ENCODE data around the gene RAD9A.

The RAD9A gene

DNA sequence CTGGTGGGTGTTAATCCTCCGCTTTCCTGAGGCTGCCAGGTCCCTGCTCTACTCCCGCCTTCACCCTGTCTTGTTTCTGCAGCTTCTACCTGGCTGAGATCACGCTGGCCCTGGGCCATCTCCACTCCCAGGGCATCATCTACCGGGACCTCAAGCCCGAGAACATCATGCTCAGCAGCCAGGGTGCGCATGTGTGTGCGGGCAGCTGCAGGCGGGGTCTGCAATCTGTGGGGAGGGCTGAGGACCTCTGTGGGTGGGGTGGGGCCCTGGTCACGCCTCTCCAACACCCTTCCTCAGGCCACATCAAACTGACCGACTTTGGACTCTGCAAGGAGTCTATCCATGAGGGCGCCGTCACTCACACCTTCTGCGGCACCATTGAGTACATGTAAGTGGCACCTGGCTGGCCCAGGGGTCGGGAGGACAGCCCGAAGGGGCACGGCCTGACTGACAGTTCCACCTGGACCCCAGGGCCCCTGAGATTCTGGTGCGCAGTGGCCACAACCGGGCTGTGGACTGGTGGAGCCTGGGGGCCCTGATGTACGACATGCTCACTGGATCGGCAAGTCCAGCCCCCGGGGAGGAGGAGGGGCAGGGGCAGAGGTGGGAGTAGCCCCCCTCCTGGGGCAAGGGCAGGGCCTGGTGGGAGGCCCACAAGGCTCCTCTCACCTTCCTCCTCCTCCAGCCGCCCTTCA is 41.0 kb downstream of the RAD9A start:
- Histone ChIP-seq H3K4me1 (ENCODE audit: control insufficient read depth in 5 of 5, insufficient read depth in 5 of 5, low read length in 5 of 5) (peaks cover 4 to 29% (median 19%) of the 10 kb centered on the region in 5 donors), H3K36me3 (ENCODE audit: control insufficient read depth in 5 of 5, insufficient read depth in 5 of 5, low read length in 5 of 5) (peaks cover 0 to 77% (median 54%) of the 10 kb centered on the region in 5 donors), H3K4me3 (ENCODE audit: low read depth in 1 of 5, low read length in 5 of 5) (no peak overlapping the region), H3K27ac (ENCODE audit: low read depth, low read length) (no peak overlapping the region), H3K9ac (ENCODE audit: low read length in 5 of 5) (no peak overlapping the region), H3K27me3 (ENCODE audit: control insufficient read depth in 5 of 5, insufficient read depth in 4 of 5, low read length in 5 of 5) (no peaks in the 10 kb centered on the region), H3K9me3 (ENCODE audit: control insufficient read depth in 5 of 5, low read length in 5 of 5) (no peaks in the 10 kb centered on the region)

DNA sequence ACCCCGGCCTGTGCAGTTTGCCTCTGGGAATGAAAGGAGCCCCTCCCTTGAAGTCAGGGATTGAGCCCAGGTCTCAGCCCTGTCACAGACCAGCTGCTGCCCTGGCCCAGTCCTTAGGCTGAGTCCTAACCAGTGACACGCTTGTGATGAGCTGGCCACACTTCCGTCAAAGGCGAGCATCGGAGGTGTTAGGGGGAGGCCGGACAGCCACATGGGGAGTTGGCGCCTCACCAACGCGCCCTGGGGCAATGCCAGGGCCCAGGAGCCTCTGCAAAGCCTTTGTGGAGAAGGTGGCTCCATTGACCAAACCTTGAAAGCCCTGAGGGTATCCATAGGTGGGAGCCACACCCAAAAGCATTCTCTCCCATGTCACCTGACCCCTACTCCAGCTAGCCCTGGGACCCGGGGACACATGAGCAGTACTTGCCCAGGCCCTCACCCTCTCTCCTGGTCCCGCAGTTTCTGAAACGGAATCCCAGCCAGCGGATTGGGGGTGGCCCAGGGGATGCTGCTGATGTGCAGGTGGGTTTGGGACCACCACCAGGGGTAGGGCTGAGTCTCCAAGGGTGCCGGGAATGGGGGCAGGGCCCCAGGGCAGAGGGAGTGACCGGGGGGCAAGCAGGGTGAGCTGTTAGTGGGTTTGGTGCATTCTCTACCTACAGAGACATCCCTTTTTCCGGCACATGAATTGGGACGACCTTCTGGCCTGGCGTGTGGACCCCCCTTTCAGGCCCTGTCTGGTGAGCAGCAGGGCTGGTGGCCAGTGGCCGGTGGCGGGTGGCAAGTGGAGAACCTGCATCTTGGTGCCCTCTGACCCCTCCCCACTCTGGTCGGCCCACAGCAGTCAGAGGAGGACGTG is 42.0 kb downstream of the RAD9A start:
- Histone ChIP-seq H3K4me3 (ENCODE audit: low read depth in 1 of 5, low read length in 5 of 5) (no peak overlapping the region), H3K36me3 (ENCODE audit: control insufficient read depth in 5 of 5, insufficient read depth in 5 of 5, low read length in 5 of 5) (peaks cover 0 to 85% (median 60%) of the 10 kb centered on the region in 5 donors), H3K4me1 (ENCODE audit: control insufficient read depth in 5 of 5, insufficient read depth in 5 of 5, low read length in 5 of 5) (peaks cover 4 to 22% (median 16%) of the 10 kb centered on the region in 5 donors), H3K27me3 (ENCODE audit: control insufficient read depth in 5 of 5, insufficient read depth in 4 of 5, low read length in 5 of 5) (no peaks in the 10 kb centered on the region), H3K9me3 (ENCODE audit: control insufficient read depth in 5 of 5, low read length in 5 of 5) (no peaks in the 10 kb centered on the region), H3K9ac (ENCODE audit: low read length in 5 of 5) (no peak overlapping the region), H3K27ac (ENCODE audit: low read depth, low read length) (no peak overlapping the region)

DNA sequence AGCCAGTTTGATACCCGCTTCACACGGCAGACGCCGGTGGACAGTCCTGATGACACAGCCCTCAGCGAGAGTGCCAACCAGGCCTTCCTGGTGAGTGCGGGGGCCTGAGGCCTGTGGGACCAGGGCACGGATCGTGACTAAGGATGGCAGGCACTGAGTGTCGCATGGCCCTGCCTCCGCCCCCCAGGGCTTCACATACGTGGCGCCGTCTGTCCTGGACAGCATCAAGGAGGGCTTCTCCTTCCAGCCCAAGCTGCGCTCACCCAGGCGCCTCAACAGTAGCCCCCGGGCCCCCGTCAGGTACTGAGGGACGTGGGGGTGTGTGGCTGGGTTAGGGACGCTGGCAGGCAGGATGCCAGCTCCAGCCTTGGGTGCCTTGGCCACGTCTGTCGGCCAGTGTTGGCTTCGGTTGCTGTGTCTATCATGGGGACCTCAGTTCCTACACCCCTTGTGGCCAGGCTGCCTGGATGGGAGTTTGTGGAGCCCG is 42.7 kb downstream of the RAD9A start:
- H3K36me3 ChIP-seq (ENCODE audit: control insufficient read depth in 5 of 5, insufficient read depth in 5 of 5, low read length in 5 of 5): peaks cover 0 to 87% (median 62%) of the 10 kb centered on the region in 5 donors
- no peak overlapping the region for H3K4me3 ChIP-seq (ENCODE audit: low read depth in 1 of 5, low read length in 5 of 5)
- H3K4me1 ChIP-seq (ENCODE audit: control insufficient read depth in 5 of 5, insufficient read depth in 5 of 5, low read length in 5 of 5): peaks cover 1 to 18% (median 15%) of the 10 kb centered on the region in 5 donors
- no peaks in the 10 kb centered on the region for H3K27me3 ChIP-seq (ENCODE audit: control insufficient read depth in 5 of 5, insufficient read depth in 4 of 5, low read length in 5 of 5)
- H3K9ac ChIP-seq (ENCODE audit: low read length in 5 of 5): no peak overlapping the region
- H3K9me3 ChIP-seq (ENCODE audit: control insufficient read depth in 5 of 5, low read length in 5 of 5): no peaks in the 10 kb centered on the region
- H3K27ac ChIP-seq (ENCODE audit: low read depth, low read length): no peak overlapping the region

DNA sequence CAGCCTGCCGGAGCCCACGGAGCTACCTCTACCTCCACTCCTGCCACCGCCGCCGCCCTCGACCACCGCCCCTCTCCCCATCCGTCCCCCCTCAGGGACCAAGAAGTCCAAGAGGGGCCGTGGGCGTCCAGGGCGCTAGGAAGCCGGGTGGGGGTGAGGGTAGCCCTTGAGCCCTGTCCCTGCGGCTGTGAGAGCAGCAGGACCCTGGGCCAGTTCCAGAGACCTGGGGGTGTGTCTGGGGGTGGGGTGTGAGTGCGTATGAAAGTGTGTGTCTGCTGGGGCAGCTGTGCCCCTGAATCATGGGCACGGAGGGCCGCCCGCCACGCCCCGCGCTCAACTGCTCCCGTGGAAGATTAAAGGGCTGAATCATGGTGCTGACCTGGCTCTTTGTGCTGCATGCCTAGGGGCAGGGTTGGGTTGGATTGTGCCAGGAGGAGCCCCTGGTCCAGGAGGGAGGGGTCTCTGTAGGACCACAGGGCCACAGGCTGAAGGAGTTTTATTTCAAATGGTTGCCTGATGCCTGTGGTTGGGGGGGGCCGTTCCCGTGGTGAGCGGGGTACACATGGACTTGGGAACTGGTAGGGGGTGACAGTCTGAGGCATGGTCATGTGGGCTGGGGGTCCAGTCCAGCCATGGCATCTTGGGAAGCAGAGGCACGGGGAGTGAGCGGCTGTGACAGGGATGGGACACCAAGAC is 43.4 kb downstream of the RAD9A start:
- no peak overlapping the region for H3K9ac ChIP-seq (ENCODE audit: low read length in 5 of 5)
- H3K4me3 ChIP-seq (ENCODE audit: low read depth in 1 of 5, low read length in 5 of 5): no peak overlapping the region
- H3K27me3 ChIP-seq (ENCODE audit: control insufficient read depth in 5 of 5, insufficient read depth in 4 of 5, low read length in 5 of 5): no peaks in the 10 kb centered on the region
- H3K36me3 ChIP-seq (ENCODE audit: control insufficient read depth in 5 of 5, insufficient read depth in 5 of 5, low read length in 5 of 5): peaks cover 0 to 87% (median 70%) of the 10 kb centered on the region in 5 donors
- no peaks in the 10 kb centered on the region for H3K9me3 ChIP-seq (ENCODE audit: control insufficient read depth in 5 of 5, low read length in 5 of 5)
- H3K4me1 ChIP-seq (ENCODE audit: control insufficient read depth in 5 of 5, insufficient read depth in 5 of 5, low read length in 5 of 5): peaks cover 0 to 23% (median 20%) of the 10 kb centered on the region in 5 donors
- H3K27ac ChIP-seq (ENCODE audit: low read depth, low read length): no peak overlapping the region

DNA sequence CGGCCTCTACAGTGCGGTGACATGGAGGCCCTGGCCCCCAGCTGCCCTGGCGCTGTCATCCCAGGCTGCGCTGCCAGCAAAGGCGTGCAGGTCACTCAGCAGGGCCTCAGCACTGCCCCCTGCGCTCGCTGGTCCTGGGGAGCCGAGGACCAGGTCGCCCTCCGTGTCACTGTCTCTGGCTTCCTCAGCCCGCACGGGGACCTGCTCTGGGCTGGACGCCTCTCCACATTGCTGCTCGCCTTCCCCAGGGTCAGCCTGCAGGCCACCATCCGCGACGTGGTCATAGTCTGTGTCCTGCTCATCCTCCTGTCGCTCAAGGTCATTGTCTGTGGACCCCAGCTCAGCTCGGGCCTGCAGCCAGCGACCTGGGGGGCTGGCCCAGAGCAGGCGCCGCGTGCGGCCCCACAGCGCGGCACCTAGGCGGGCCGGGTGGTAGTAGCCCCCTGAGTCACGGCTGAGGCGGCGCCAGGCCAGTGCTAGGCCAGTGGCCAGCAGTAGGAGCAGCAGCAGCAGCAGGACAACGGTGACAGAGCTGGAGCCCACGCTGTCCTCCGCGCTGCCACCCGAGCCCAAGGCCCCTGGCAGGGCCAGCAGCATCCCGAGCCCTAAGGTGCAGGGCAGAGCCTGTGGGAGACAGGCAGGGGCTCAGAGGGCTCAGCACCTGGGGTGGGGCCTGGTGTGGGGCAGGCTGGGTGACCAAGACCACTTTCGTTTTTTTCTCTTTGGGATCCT is 44.1 kb downstream of the RAD9A start:
- H3K4me1 ChIP-seq (ENCODE audit: control insufficient read depth in 5 of 5, insufficient read depth in 5 of 5, low read length in 5 of 5): peaks cover 0 to 29% (median 22%) of the 10 kb centered on the region in 5 donors

DNA sequence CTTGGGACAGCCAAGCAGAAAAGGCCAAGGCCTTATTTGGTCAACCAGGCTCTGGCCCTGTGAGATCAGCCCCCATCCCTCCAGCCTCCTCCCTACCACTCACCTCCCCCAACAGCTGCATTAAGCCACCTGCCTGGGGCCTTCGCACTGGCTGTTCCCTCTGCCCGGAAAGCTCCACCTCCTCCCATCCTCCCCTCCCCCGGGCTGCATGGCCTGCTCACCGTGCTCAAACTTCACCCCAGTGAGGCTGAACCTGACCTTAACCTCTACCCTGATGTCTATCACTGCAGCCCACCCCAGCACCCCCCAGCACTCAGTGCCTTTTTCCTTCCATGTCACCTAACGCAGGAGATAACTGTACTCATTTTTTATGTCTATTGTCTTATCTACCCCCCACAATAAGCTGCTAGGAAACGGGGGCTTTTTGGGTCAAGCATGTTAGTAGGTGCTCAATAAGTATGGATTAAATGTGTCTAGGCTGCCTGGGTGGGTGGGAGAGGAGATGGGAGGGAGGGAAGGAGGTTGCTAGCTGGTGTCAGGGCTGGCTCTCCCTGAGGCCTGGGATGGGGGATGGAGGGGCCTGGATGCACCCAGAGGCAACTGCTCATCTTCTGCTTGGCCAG is 44.8 kb downstream of the RAD9A start:
- H3K4me1 ChIP-seq (ENCODE audit: control insufficient read depth in 5 of 5, insufficient read depth in 5 of 5, low read length in 5 of 5): peaks cover 0 to 33% (median 25%) of the 10 kb centered on the region in 5 donors
- H3K9me3 ChIP-seq (ENCODE audit: control insufficient read depth in 5 of 5, low read length in 5 of 5): no peaks in the 10 kb centered on the region
- no peaks in the 10 kb centered on the region for H3K27me3 ChIP-seq (ENCODE audit: control insufficient read depth in 5 of 5, insufficient read depth in 4 of 5, low read length in 5 of 5)
- H3K36me3 ChIP-seq (ENCODE audit: control insufficient read depth in 5 of 5, insufficient read depth in 5 of 5, low read length in 5 of 5): peaks cover 0 to 90% (median 79%) of the 10 kb centered on the region in 5 donors
- H3K27ac ChIP-seq (ENCODE audit: low read depth, low read length): no peak overlapping the region
- peak overlapping the region in 1 of 5 donors; percentile 34 for H3K4me3 ChIP-seq (ENCODE audit: low read depth in 1 of 5, low read length in 5 of 5)
- H3K9ac ChIP-seq (ENCODE audit: low read length in 5 of 5): no peak overlapping the region

More for the DNA sequence above, 44.1 kb downstream of the RAD9A start:
- H3K27me3 ChIP-seq (ENCODE audit: control insufficient read depth in 5 of 5, insufficient read depth in 4 of 5, low read length in 5 of 5): no peaks in the 10 kb centered on the region
- no peaks in the 10 kb centered on the region for H3K9me3 ChIP-seq (ENCODE audit: control insufficient read depth in 5 of 5, low read length in 5 of 5)
- peaks cover 0 to 89% (median 77%) of the 10 kb centered on the region in 5 donors for H3K36me3 ChIP-seq (ENCODE audit: control insufficient read depth in 5 of 5, insufficient read depth in 5 of 5, low read length in 5 of 5)
- peak overlapping the region in 1 of 5 donors; percentile 11 for H3K4me3 ChIP-seq (ENCODE audit: low read depth in 1 of 5, low read length in 5 of 5)
- no peak overlapping the region for H3K27ac ChIP-seq (ENCODE audit: low read depth, low read length)
- H3K9ac ChIP-seq (ENCODE audit: low read length in 5 of 5): no peak overlapping the region

DNA sequence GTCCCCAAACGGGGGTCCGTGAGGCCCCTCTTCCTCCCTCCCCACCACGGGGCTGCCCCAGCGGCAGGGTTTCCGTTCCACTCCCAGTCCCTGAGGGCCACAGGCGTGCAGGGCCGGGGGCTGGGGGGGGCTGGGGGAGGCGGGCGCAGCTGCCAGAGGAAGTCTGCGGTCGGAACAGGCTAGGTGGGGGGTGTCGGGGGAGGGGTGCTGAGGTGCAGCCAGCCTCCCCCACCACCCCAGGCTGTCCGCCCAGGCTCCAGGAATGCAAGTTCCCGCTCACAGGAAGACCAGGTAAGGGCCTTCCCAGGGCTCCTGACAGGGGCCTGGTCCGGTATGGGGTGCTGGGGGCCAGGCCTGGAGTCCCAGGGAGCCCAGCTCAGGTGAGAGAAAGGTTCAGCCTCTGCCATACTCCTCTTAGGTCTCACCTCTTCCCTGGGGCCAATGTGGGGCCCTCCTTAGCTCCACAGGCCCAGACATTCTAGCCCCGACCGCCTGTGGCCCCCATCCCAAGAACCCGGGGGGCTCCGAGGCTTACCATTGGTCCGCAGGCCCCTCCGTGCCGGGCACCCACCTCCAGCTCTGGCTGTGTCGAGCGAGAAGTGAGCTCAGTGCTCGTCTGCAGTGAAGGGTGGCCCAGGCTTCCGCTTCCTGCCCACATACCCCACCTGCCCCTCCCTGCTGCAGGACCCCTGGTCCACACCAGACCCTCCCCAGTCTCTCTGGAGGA is 45.5 kb downstream of the RAD9A start, which contains the start of gene PTPRCAP:
Gene PTPRCAP, minus strand, starts transcription at position 601 of the 727 bp plus-strand sequence. Its CDS starts 63 bp downstream, at position 538.
- Histone ChIP-seq H3K4me3 (ENCODE audit: low read depth in 1 of 5, low read length in 5 of 5) (peak within 1 kb of the TSS in 2 of 5 donors; percentile 0 to 38), H3K27ac (ENCODE audit: low read depth, low read length) (no peak within 1 kb of the TSS), H3K9me3 (ENCODE audit: control insufficient read depth in 5 of 5, low read length in 5 of 5) (no peaks in the 10 kb centered on the region), H3K4me1 (ENCODE audit: control insufficient read depth in 5 of 5, insufficient read depth in 5 of 5, low read length in 5 of 5) (peaks cover 0 to 37% (median 31%) of the 10 kb centered on the region in 5 donors), H3K9ac (ENCODE audit: low read length in 5 of 5) (peak within 1 kb of the TSS in 1 of 5 donors; percentile 7), H3K27me3 (ENCODE audit: control insufficient read depth in 5 of 5, insufficient read depth in 4 of 5, low read length in 5 of 5) (no peaks in the 10 kb centered on the region), H3K36me3 (ENCODE audit: control insufficient read depth in 5 of 5, insufficient read depth in 5 of 5, low read length in 5 of 5) (peaks cover 0 to 90% (median 79%) of the 10 kb centered on the region in 5 donors)

DNA sequence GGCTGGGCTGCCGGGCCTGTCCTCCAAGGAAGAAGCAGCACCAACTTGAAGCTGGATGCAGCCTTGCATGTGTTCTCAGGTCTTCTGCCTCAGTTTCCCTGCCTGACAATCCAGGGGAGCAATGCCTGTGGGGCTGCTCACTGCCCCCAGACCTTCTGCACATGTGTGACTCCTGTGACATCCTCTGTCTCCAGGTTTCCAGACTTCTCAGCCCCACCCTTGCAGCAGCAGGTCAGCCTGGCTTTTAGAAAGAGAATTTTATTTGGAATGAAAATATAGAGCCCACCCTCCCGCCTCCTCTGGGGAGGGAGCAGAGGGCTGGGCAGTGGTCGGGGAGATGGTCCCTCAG is 46.0 kb downstream of the RAD9A start:
- peak overlapping the region in 2 of 5 donors; percentile 0 to 38 for H3K4me3 ChIP-seq (ENCODE audit: low read depth in 1 of 5, low read length in 5 of 5)
- no peaks in the 10 kb centered on the region for H3K9me3 ChIP-seq (ENCODE audit: control insufficient read depth in 5 of 5, low read length in 5 of 5)
- H3K9ac ChIP-seq (ENCODE audit: low read length in 5 of 5): peak overlapping the region in 1 of 5 donors; percentile 7
- peaks cover 2 to 42% (median 36%) of the 10 kb centered on the region in 5 donors for H3K4me1 ChIP-seq (ENCODE audit: control insufficient read depth in 5 of 5, insufficient read depth in 5 of 5, low read length in 5 of 5)
- H3K36me3 ChIP-seq (ENCODE audit: control insufficient read depth in 5 of 5, insufficient read depth in 5 of 5, low read length in 5 of 5): peaks cover 0 to 85% (median 75%) of the 10 kb centered on the region in 5 donors
- H3K27me3 ChIP-seq (ENCODE audit: control insufficient read depth in 5 of 5, insufficient read depth in 4 of 5, low read length in 5 of 5): no peaks in the 10 kb centered on the region
- no peak overlapping the region for H3K27ac ChIP-seq (ENCODE audit: low read depth, low read length)

Data from subcutaneous abdominal adipose tissue (tissue), 5 donors.